ENCODE data around the gene CCNI. TPM values are rescaled to one million over a fixed set of nuclear protein-coding genes. Genes with fewer than 3 reads are reported as not detected.
"Not testable (repeated sequence)": the region's sequence is repeated elsewhere in the genome, so short reads cannot be mapped to it uniquely, and the experiment has no call there.

CCNI gene
- total RNA-seq, 1 donor from 2014 or later = 294 TPM

GRCh38 chr4:77087027-77087426 lies 11.2 kb upstream of the CCNI start:
- intact Hi-C loops (cut with micrococcal nuclease); ATAC-seq: not testable (repeated sequence)

GRCh38 chr4:77084019-77084639 lies 8.3 kb upstream of the CCNI start:
- DNase-seq = no peak
- no peak for ATAC-seq
- intact Hi-C loops (cut with micrococcal nuclease) = no loop called here

More at GRCh38 chr4:77087027-77087426, 11.2 kb upstream of the CCNI start:
- DNase-seq = not testable (repeated sequence)

GRCh38 chr4:77082886-77083608 lies 7.3 kb upstream of the CCNI start:
- ATAC-seq = no peak
- intact Hi-C loops (cut with micrococcal nuclease) = no loop called here

GRCh38 chr4:77080806-77081205 lies 5.0 kb upstream of the CCNI start:
- DNase-seq; ATAC-seq; intact Hi-C loops (cut with micrococcal nuclease): not testable (repeated sequence)

More at GRCh38 chr4:77082886-77083608, 7.3 kb upstream of the CCNI start:
- DNase-seq = no peak

- ATAC-seq = no peak
- DNase-seq = no peak
- intact Hi-C loops (cut with micrococcal nuclease) = no loop called here
Measured at GRCh38 chr4:77079281-77079680, 3.5 kb upstream of the CCNI start.

GRCh38 chr4:77078401-77078800 lies 2.6 kb upstream of the CCNI start:
- no peak for ATAC-seq
- no peak for DNase-seq
- intact Hi-C loops (cut with micrococcal nuclease) = no loop called here

- ATAC-seq (no peak), DNase-seq (no peak)
- intact Hi-C loops (cut with micrococcal nuclease) = no loop called here
Measured at GRCh38 chr4:77076889-77077635, 1.3 kb upstream of the CCNI start.

GRCh38 chr4:77074981-77075855 lies 571 bp downstream of the CCNI start:
- intact Hi-C loops (cut with micrococcal nuclease) = no loop called here
- DNase-seq = peak; percentile 88
- peak; percentile 80 for ATAC-seq

GRCh38 chr4:77074381-77074831 lies 1.4 kb downstream of the CCNI start:
- DNase-seq (no peak), ATAC-seq (no peak)
- intact Hi-C loops (cut with micrococcal nuclease) = no loop called here

- intact Hi-C loops (cut with micrococcal nuclease) = no loop called here
- ATAC-seq (no peak), DNase-seq (no peak)
Measured at GRCh38 chr4:77073981-77074380, 1.8 kb downstream of the CCNI start.

GRCh38 chr4:77073106-77073809 lies 2.5 kb downstream of the CCNI start:
- ATAC-seq (no peak), DNase-seq (no peak)
- intact Hi-C loops (cut with micrococcal nuclease) = no loop called here

GRCh38 chr4:77072195-77072753 lies 3.5 kb downstream of the CCNI start:
- DNase-seq (no peak), ATAC-seq (no peak)
- intact Hi-C loops (cut with micrococcal nuclease) = no loop called here

GRCh38 chr4:77069514-77069913 lies 6.3 kb downstream of the CCNI start:
- intact Hi-C loops (cut with micrococcal nuclease); ATAC-seq; DNase-seq: not testable (repeated sequence)

- no peak for DNase-seq
- intact Hi-C loops (cut with micrococcal nuclease) = no loop called here
- no peak for ATAC-seq
Measured at GRCh38 chr4:77065382-77065781, 10.4 kb downstream of the CCNI start.

GRCh38 chr4:77062856-77063255 lies 12.9 kb downstream of the CCNI start:
- intact Hi-C loops (cut with micrococcal nuclease) = no loop called here
- no peak for DNase-seq
- ATAC-seq = no peak

- DNase-seq = no peak
- intact Hi-C loops (cut with micrococcal nuclease) = loop anchor here (5.0 kb wide), 1 partner anchor 150 kb away; no protein-coding TSS in a partner anchor
- ATAC-seq = no peak
Measured at GRCh38 chr4:77052352-77052751, 23.4 kb downstream of the CCNI start.

- intact Hi-C loops (cut with micrococcal nuclease) = loop anchor here (5.0 kb wide), 1 partner anchor 151 kb away; no protein-coding TSS in a partner anchor
- ATAC-seq (no peak), DNase-seq (no peak)
Measured at GRCh38 chr4:77050962-77051361, 24.8 kb downstream of the CCNI start.

GRCh38 chr4:77047037-77047436 lies 28.8 kb downstream of the CCNI start:
- intact Hi-C loops (cut with micrococcal nuclease) = no loop called here
- DNase-seq (no peak), ATAC-seq (no peak)
